Small intestine (tissue), 7 donors: Measurements from ENCODE around the gene SWT1. TPM values are rescaled to one million over a fixed set of nuclear protein-coding genes. Genes with fewer than 3 reads are reported as not detected.
A peak's percentile ranks its signal among the peaks of the same experiment; 100 is the strongest.

Experiments
- DNase-seq, 2 donors: peaks; one replicate each; pipeline versions ENCODE4 v3.0.0 to v3.0.0-alpha.2; 2013
- FAIRE-seq: peaks from 2 replicates; lab custom pipeline; 2012; peaks lifted over from hg19 to GRCh38; lab: Jason Lieb, UNC
- H3K27ac ChIP-seq, 3 donors: one replicate each; pipeline ENCODE4 v1.5.1; 2013; ENCODE audit warnings: low read length in 2 of 3, mild to moderate bottlenecking in 2 of 3, control low read depth in 1 of 3, inconsistent platforms in 1 of 3, low read depth in 1 of 3, moderate library complexity in 1 of 3
- H3K27me3 ChIP-seq, 3 donors: one replicate each; pipeline ENCODE4 v1.6.1; 2013; ENCODE audit warnings: low read length in 3 of 3, inconsistent platforms in 1 of 3; ENCODE audit not compliant: control insufficient read depth in 3 of 3, insufficient read depth in 3 of 3
- H3K36me3 ChIP-seq, 3 donors: one replicate each; pipeline ENCODE4 v1.6.1; 2013; ENCODE audit warnings: low read length in 3 of 3, inconsistent platforms in 1 of 3, low read depth in 1 of 3, mild to moderate bottlenecking in 1 of 3, moderate library complexity in 1 of 3; ENCODE audit not compliant: control insufficient read depth in 3 of 3, insufficient read depth in 2 of 3
- H3K4me1 ChIP-seq, 3 donors: one replicate each; pipeline ENCODE4 v1.6.1; 2013; ENCODE audit warnings: low read length in 2 of 3, inconsistent platforms in 1 of 3, low read depth in 1 of 3, mild to moderate bottlenecking in 1 of 3, moderate library complexity in 1 of 3; ENCODE audit not compliant: control insufficient read depth in 3 of 3, insufficient read depth in 2 of 3
- H3K4me3 ChIP-seq, 3 donors: one replicate each; pipeline ENCODE4 v1.5.1; 2013; ENCODE audit warnings: low read length in 3 of 3, control low read depth in 1 of 3, inconsistent platforms in 1 of 3, low read depth in 1 of 3, mild to moderate bottlenecking in 1 of 3, moderate library complexity in 1 of 3
- H3K9me3 ChIP-seq, 2 donors: one replicate each; pipeline ENCODE4 v1.6.1; 2013; ENCODE audit warnings: low read depth in 1 of 2, low read length in 1 of 2; ENCODE audit not compliant: control insufficient read depth in 2 of 2, insufficient read depth in 1 of 2
- WGBS, 3 donors: extraction: QIAGEN DNeasy Blood & Tissue Kit; methylation state at CpG; one replicate each; pipeline ENCODE4 v1.1.7; 2013; 5-methylcytosine and 5-hydroxymethylcytosine counted together
- polyA plus RNA-seq, 4 donors: library from polyadenylated mRNA; stranded (reverse) in 3 of 4; unstranded in 1 of 4; fragments of 200-250 nt in 3 of 4; fragments of 120-200 nt in 1 of 4; gene quantifications; one replicate each; pipeline versions ENCODE4 v1.2.1 to v1.2.3, GENCODE V29; 2013
- donor health status: healthy with polysubstance abuse.
- donor health status: control.
- donor health status: control.
- donor health status: Bipolar disorder and iron deficiency.
- donor health status: healthy.

Gene SWT1
- polyA plus RNA-seq, 4 donors, result 2.4 to 5.6 (median 4.2) TPM

DNA sequence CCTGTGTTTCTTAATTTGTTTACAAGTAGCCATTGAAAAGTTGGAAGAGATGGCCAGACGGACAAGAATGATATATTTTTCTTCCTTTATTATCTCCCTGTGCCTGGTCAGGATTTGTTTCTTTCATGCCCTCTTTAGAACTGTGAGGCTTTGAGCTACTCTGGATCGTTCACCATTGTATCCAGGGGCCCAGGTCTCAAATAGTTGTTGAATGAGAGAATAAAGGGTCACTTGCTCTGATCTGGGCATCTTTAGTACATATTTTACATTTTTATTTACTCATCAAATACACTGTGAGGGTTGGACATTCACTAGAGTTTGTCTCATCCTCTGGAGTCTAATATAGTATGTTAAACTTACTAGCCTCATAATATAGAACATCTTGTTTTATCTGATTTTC is 111.4 kb downstream of the SWT1 start:
- FAIRE-seq (no peak), DNase-seq (no peak)
- no peak overlapping the region for H3K4me3 ChIP-seq
- H3K27ac ChIP-seq, result no peak overlapping the region
- no peaks in the 10 kb centered on the region for H3K27me3 ChIP-seq
- no peaks in the 10 kb centered on the region for H3K9me3 ChIP-seq
- WGBS, 3 donors, result 66 to 81% (median 80%) methylated on average over 2 of the region's 2 CpGs
- H3K36me3 ChIP-seq, result no peaks in the 10 kb centered on the region
- no peaks in the 10 kb centered on the region for H3K4me1 ChIP-seq

DNA sequence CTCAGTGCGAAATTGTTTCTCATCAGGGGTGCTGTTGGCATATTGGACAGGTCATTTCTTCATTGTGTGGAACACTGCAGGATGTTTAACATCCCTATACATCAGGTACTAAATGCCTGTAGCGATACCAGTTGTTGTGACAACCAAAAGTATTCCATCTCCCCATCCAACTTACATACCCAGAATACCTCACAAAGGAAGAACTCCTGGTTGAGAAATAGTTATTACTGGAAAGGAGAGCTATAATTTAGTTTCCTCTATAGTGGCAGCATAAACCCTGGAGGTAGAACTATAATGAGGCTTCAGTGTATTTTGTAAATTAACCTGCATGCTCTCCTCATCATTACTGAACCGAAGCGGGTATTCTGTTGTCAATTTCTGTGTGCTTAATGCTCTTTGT is 115.0 kb downstream of the SWT1 start:
- DNase-seq (no peak), FAIRE-seq (no peak)
- H3K4me1 ChIP-seq, result no peaks in the 10 kb centered on the region
- H3K27ac ChIP-seq, result no peak overlapping the region
- WGBS, 3 donors, result 90 to 98% (median 95%) methylated on average over 4 of the region's 4 CpGs
- H3K4me3 ChIP-seq, result no peak overlapping the region
- H3K27me3 ChIP-seq, result no peaks in the 10 kb centered on the region
- H3K36me3 ChIP-seq, result no peaks in the 10 kb centered on the region
- no peaks in the 10 kb centered on the region for H3K9me3 ChIP-seq

DNA sequence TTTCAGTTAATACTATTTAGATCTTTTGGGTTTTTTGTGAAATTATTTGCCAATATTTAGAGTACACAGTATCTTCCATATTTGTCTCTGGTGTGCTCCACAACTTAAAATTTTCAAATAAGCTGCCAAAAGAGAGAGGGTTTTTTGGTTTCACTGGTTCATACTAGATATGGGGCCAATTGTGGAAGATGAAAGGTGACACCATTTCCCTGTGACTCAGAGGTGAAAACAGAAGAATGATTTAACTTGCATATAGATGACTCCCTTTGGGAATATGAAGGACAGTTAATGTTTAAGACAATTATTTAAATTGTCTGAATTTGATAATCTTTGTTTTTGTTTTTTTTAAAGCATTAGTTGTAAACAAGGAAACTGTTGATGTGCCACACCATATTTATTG is 122.6 kb downstream of the SWT1 start:
- FAIRE-seq, result no peak
- H3K9me3 ChIP-seq, result no peaks in the 10 kb centered on the region
- no peak overlapping the region for H3K4me3 ChIP-seq
- no peaks in the 10 kb centered on the region for H3K4me1 ChIP-seq
- H3K27ac ChIP-seq, result no peak overlapping the region
- DNase-seq, result no peak
- peaks cover 0 to 7% (median 2%) of the 10 kb centered on the region in 3 donors for H3K36me3 ChIP-seq
- H3K27me3 ChIP-seq, result no peaks in the 10 kb centered on the region

DNA sequence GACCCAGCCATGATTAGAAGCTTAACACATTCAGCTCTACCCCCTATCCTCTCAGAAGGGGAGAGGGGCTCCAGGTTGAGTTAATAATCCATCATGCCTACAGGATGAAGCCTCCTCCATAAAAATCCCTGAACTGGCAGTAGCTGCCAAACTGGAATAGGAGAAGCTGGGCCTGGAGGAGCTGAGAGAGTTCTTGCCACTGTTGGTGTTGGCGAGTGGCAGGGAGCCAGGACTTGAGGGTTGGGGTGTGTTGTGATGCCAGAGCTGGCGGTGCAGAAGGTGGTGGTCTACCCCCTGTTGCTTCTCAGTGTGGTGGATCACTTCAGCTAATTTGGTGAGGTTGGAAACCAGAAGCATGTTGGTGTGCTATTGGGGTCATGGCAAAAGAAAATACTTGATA is 123.6 kb downstream of the SWT1 start:
- H3K27me3 ChIP-seq, result no peaks in the 10 kb centered on the region
- H3K4me1 ChIP-seq, result no peaks in the 10 kb centered on the region
- H3K27ac ChIP-seq, result peak overlapping the region in 1 of 3 donors; percentile 52
- H3K9me3 ChIP-seq, result no peaks in the 10 kb centered on the region
- FAIRE-seq (no peak), DNase-seq (no peak)
- H3K36me3 ChIP-seq, result peaks cover 0 to 7% (median 2%) of the 10 kb centered on the region in 3 donors
- 94 to 100% (median 99%) methylated on average over 2 of the region's 2 CpGs for WGBS, 3 donors
- no peak overlapping the region for H3K4me3 ChIP-seq

DNA sequence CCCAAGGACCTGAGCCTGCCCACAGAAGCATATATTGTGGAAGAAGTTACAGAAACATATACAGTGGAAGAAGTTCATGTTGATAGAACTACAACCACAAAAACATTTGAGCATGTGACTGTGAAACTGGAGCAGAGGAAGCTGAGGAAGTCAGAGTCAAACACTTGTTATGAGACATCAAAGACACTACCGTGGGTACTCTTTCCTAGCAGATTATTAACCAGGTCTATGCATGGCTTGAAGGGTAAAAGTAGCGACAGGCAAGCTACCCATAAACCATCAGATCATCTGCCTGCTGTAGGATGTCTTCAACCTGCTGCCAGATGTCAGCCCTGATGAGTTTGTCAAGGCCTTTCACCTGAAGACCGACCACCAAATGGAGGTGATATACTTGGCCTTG is 124.3 kb downstream of the SWT1 start:
- Histone ChIP-seq H3K4me3 (no peak overlapping the region), H3K27me3 (no peaks in the 10 kb centered on the region), H3K9me3 (no peaks in the 10 kb centered on the region), H3K36me3 (peaks cover 0 to 7% (median 2%) of the 10 kb centered on the region in 3 donors), H3K4me1 (no peaks in the 10 kb centered on the region), H3K27ac (no peak overlapping the region)
- FAIRE-seq (no peak), DNase-seq (peak in 1 of 2 donors; percentile 26)
- 47 to 59% (median 50%) methylated on average over 3 of the region's 3 CpGs for WGBS, 3 donors

DNA sequence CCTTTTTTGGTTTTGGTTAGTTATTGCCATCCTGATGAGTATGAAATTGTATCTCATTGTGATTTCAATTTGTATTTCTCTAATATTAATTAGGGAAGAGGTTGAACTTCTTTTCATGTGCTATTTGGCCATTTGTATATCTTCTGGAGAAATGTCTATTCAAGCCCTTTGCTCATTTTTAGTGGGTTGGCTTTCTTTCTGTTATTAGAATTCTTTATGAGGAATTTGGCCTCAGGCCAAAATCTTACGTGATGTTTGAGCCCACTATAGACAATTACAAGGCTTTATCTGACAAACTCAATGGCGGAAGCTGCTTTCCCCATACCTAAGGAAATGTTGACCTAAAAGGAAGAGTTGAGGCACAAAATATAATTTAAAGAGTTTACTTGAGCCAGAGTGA is 127.1 kb downstream of the SWT1 start:
- H3K4me1 ChIP-seq, result no peaks in the 10 kb centered on the region
- H3K36me3 ChIP-seq, result peaks cover 0 to 5% (median 0%) of the 10 kb centered on the region in 3 donors
- no peak for DNase-seq
- no peak overlapping the region for H3K27ac ChIP-seq
- H3K27me3 ChIP-seq, result no peaks in the 10 kb centered on the region
- H3K9me3 ChIP-seq, result no peaks in the 10 kb centered on the region
- FAIRE-seq, result no peak
- H3K4me3 ChIP-seq, result no peak overlapping the region
- 77 to 85% (median 78%) methylated on average over 2 of the region's 2 CpGs for WGBS, 3 donors

DNA sequence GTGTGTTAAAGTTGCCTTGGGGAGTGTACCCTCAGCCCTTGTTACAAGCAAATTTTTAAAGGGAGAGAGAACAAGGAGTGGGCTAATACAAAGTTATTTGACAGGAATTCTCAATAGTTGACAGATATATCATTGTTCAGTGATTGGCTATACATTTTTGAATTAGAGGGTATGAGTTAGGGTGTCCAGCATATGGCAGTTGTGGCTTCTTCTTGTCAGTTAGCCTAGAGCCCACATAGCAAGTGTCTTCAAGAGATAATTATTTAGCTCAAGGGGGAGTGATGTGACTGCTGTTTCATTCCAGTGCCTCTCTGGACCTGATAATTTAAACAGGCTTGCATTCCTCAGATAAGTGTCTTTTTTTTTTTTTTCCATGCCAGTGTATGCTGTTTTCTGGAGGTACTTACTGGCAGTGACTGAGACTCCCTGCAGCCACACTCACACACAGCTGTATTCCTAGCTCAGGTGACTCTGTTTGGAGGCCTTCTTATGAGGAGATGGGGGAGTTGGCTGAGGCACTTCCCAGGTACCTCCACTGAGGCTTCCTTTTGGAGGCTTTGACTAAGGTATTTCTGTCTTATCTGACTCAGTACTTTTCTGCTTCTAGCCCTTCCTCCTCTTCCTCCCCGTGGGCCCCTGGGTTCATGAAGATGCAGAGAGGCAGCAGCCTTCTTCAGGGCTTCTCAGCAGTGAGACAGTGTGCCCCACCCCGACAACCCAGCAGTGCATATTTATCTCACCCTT is 127.7 kb downstream of the SWT1 start:
- FAIRE-seq, result no peak
- DNase-seq, result no peak
- WGBS, 3 donors, result 51 to 66% (median 51%) methylated on average over 2 of the region's 2 CpGs
- no peaks in the 10 kb centered on the region for H3K9me3 ChIP-seq
- no peak overlapping the region for H3K4me3 ChIP-seq
- no peaks in the 10 kb centered on the region for H3K4me1 ChIP-seq
- H3K27me3 ChIP-seq, result no peaks in the 10 kb centered on the region
- peaks cover 0 to 5% (median 0%) of the 10 kb centered on the region in 3 donors for H3K36me3 ChIP-seq
- no peak overlapping the region for H3K27ac ChIP-seq

DNA sequence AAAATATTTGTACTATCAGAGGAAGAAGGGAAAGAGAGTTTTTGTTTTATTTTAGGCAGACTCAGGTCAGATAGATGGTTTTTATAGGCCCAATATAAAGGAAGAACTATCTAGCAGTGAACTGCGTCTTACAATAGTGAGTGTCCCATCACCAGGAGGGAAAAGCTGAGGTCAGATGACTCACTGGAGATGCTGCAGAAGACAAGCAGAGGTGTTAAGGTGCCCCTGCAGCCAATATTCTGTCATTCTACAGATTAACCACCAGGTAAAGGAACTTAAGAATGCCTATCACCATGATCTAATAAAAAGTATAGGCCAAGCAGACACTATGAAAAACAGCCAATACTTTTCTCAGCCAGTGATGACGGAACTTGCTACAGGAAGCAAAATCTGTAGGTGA is 130.5 kb downstream of the SWT1 start:
- no peak for FAIRE-seq

DNA sequence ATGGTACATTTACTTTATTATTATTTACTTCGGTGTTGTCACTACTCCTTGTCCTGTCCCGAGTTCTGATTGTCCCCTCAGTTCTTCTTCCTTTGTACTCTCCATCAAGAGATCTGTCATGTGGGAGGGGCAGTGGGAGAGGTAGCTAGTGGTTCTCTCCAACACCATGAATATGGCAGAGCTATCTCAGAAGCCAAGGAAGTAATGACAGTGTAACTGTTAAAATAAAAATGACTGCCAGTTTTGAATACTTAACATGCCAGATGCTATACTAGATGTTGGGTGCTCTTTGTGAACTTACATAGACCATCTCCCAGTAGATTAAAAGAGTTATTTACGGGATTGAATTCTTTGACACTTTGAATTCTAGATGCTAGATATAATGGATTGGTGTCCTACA is 131.5 kb downstream of the SWT1 start:
- no peak overlapping the region for H3K27ac ChIP-seq
- no peaks in the 10 kb centered on the region for H3K9me3 ChIP-seq
- H3K4me1 ChIP-seq, result no peaks in the 10 kb centered on the region
- H3K27me3 ChIP-seq, result no peaks in the 10 kb centered on the region
- DNase-seq, result no peak
- H3K36me3 ChIP-seq, result peaks cover 0 to 2% (median 0%) of the 10 kb centered on the region in 3 donors
- FAIRE-seq, result no peak
- 94 to 96% (median 96%) methylated on average over 3 of the region's 3 CpGs for WGBS, 3 donors
- no peak overlapping the region for H3K4me3 ChIP-seq

More for the DNA sequence above, 130.5 kb downstream of the SWT1 start:
- H3K36me3 ChIP-seq, result no peaks in the 10 kb centered on the region
- H3K27me3 ChIP-seq, result no peaks in the 10 kb centered on the region
- no peak overlapping the region for H3K4me3 ChIP-seq
- no peaks in the 10 kb centered on the region for H3K4me1 ChIP-seq
- H3K9me3 ChIP-seq, result no peaks in the 10 kb centered on the region
- WGBS, 3 donors, result 92 to 97% (median 94%) methylated on average over 2 of the region's 2 CpGs
- no peak for DNase-seq
- no peak overlapping the region for H3K27ac ChIP-seq
